ENCODE results near the gene ZDHHC11B.

DNA sequence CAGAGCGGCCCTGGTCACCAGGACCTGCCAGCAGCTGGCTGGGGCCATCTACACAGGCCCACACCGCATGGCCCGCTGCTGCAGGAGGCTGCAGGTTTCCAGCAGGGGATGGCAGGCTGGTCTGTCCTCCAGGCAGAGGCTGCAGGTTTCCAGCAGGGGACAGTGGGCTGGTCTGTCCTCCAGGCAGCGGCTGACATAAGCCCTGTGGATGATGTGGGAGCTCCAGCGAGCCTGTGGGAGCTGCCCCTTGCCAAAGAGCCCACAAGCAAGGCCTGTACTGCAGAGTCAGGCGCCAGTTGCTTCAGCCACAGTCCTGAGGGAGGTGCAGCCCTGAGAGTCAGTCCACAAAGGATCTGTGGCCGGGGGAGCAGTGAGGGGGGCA lies 109.9 kb downstream of the ZDHHC11B start:
- TF ChIP-seq CTCF (IDR thresholded peaks at IDR 0.05) (no peak), POLR2A (IDR thresholded peaks at IDR 0.05) (no peak)
